ENCODE results near the gene LRRTM4. TPM values are rescaled to one million over a fixed set of nuclear protein-coding genes. Genes with fewer than 3 reads are reported as not detected.

The LRRTM4 gene
- total RNA-seq, 2 experiments from 2014 or later, result not detected

- CTCF ChIA-PET (ENCODE audit: unreplicated experiment), result no interaction called here
- BruUV-seq (replicated peaks), result no TSS peak
- H3K27ac ChIP-seq (ENCODE audit: low read depth, low read length, poor library complexity, severe bottlenecking), result no peak overlapping the region
- no peaks in the 10 kb centered on the region for H3K9me2 ChIP-seq (ENCODE audit: insufficient read depth, low read length)
- no peaks in the 10 kb centered on the region for H3K4me1 ChIP-seq (ENCODE audit: insufficient read depth, low read length, poor library complexity, severe bottlenecking)
- TF ChIP-seq CTCF (conservative IDR thresholded peaks at IDR 0.05; ENCODE audit: low read length), result no peak
- TF ChIP-seq EZH2phosphoT487 (IDR thresholded peaks at IDR 0.05; ENCODE audit: borderline replicate concordance, low read depth, low read length), result no peak
- no peaks in the 10 kb centered on the region for H3K79me2 ChIP-seq (ENCODE audit: insufficient read depth, low read depth, low read length)
- no peaks in the 10 kb centered on the region for H4K20me1 ChIP-seq (ENCODE audit: insufficient read depth, low read length)
- DNase-seq (ENCODE audit: low spot score), result no peak
- H3K9me3 ChIP-seq (ENCODE audit: low read length), result no peaks in the 10 kb centered on the region
- H3K36me3 ChIP-seq (ENCODE audit: insufficient read depth, low read length), result no peaks in the 10 kb centered on the region
- intact Hi-C loops (cut with micrococcal nuclease; ENCODE audit: unreplicated experiment), result no loop called here
- POLR2A ChIA-PET, result no interaction called here
- no peak overlapping the region for H3K4me2 ChIP-seq (ENCODE audit: low read length)
- no peak overlapping the region for H3K4me3 ChIP-seq (ENCODE audit: low read depth, low read length, poor library complexity, severe bottlenecking)
- no peak overlapping the region for H2AFZ ChIP-seq (ENCODE audit: low read length)
Measured at GRCh38 chr2:77008853-77009252, 513.3 kb downstream of the LRRTM4 start.

- H3K9me3 ChIP-seq (ENCODE audit: low read length), result no peaks in the 10 kb centered on the region
- BruUV-seq (replicated peaks), result no TSS peak
- no peaks in the 10 kb centered on the region for H3K79me2 ChIP-seq (ENCODE audit: insufficient read depth, low read depth, low read length)
- CTCF ChIA-PET (ENCODE audit: unreplicated experiment), result no interaction called here
- no peaks in the 10 kb centered on the region for H3K36me3 ChIP-seq (ENCODE audit: insufficient read depth, low read length)
- H2AFZ ChIP-seq (ENCODE audit: low read length), result no peak overlapping the region
- POLR2A ChIA-PET, result no interaction called here
- no peaks in the 10 kb centered on the region for H4K20me1 ChIP-seq (ENCODE audit: insufficient read depth, low read length)
- H3K27ac ChIP-seq (ENCODE audit: low read depth, low read length, poor library complexity, severe bottlenecking), result no peak overlapping the region
- TF ChIP-seq EZH2phosphoT487 (IDR thresholded peaks at IDR 0.05; ENCODE audit: borderline replicate concordance, low read depth, low read length), result no peak
- TF ChIP-seq CTCF (conservative IDR thresholded peaks at IDR 0.05; ENCODE audit: low read length), result no peak
- no peaks in the 10 kb centered on the region for H3K4me1 ChIP-seq (ENCODE audit: insufficient read depth, low read length, poor library complexity, severe bottlenecking)
- no peaks in the 10 kb centered on the region for H3K9me2 ChIP-seq (ENCODE audit: insufficient read depth, low read length)
- intact Hi-C loops (cut with micrococcal nuclease; ENCODE audit: unreplicated experiment), result no loop called here
- H3K4me3 ChIP-seq (ENCODE audit: low read depth, low read length, poor library complexity, severe bottlenecking), result no peak overlapping the region
- no peak overlapping the region for H3K4me2 ChIP-seq (ENCODE audit: low read length)
- DNase-seq (ENCODE audit: low spot score), result no peak
Measured at GRCh38 chr2:77007686-77008085, 514.5 kb downstream of the LRRTM4 start.

GRCh38 chr2:77005522-77005921, 516.7 kb downstream of the LRRTM4 start:
- Histone ChIP-seq H3K36me3 (ENCODE audit: insufficient read depth, low read length) (no peaks in the 10 kb centered on the region), H2AFZ (ENCODE audit: low read length) (no peak overlapping the region), H3K4me3 (ENCODE audit: low read depth, low read length, poor library complexity, severe bottlenecking) (no peak overlapping the region), H4K20me1 (ENCODE audit: insufficient read depth, low read length) (no peaks in the 10 kb centered on the region), H3K9me2 (ENCODE audit: insufficient read depth, low read length) (no peaks in the 10 kb centered on the region), H3K9me3 (ENCODE audit: low read length) (no peaks in the 10 kb centered on the region), H3K4me2 (ENCODE audit: low read length) (no peak overlapping the region), H3K4me1 (ENCODE audit: insufficient read depth, low read length, poor library complexity, severe bottlenecking) (no peaks in the 10 kb centered on the region), H3K79me2 (ENCODE audit: insufficient read depth, low read depth, low read length) (no peaks in the 10 kb centered on the region), H3K27ac (ENCODE audit: low read depth, low read length, poor library complexity, severe bottlenecking) (no peak overlapping the region)
- POLR2A ChIA-PET, result interaction anchor here (0.5 kb wide), 2 partner anchors 33 to 331 kb away, joined by 4 read pairs; no protein-coding TSS in a partner anchor
- no peak for TF ChIP-seq CTCF (conservative IDR thresholded peaks at IDR 0.05; ENCODE audit: low read length)
- TF ChIP-seq EZH2phosphoT487 (IDR thresholded peaks at IDR 0.05; ENCODE audit: borderline replicate concordance, low read depth, low read length), result no peak
- no peak for DNase-seq (ENCODE audit: low spot score)
- intact Hi-C loops (cut with micrococcal nuclease; ENCODE audit: unreplicated experiment), result no loop called here
- CTCF ChIA-PET (ENCODE audit: unreplicated experiment), result no interaction called here
- BruUV-seq (replicated peaks), result no TSS peak
